GM18499 (cell line): ENCODE data around the gene PDE2A.
"Not testable (repeated sequence)": the region's sequence is repeated elsewhere in the genome, so short reads cannot be mapped to it uniquely, and the experiment has no call there.

Source experiments
- ATAC-seq: cut with Tn5 transposase; IDR thresholded peaks from one replicate; pipeline ENCODE4 v1.9.1; 2021; ENCODE audit warnings: moderate number of reproducible peaks; ENCODE audit not compliant: insufficient read depth, unreplicated experiment

The PDE2A gene

GRCh38 chr11:72582206-72583176 lies 91.7 kb downstream of the PDE2A start:
- no peak for ATAC-seq

GRCh38 chr11:72581067-72581466 lies 93.2 kb downstream of the PDE2A start:
- no peak for ATAC-seq

GRCh38 chr11:72580642-72580950 lies 93.6 kb downstream of the PDE2A start:
- no peak for ATAC-seq

- no peak for ATAC-seq
Observed at GRCh38 chr11:72579816-72580641, 94.2 kb downstream of the PDE2A start.

GRCh38 chr11:72578991-72579815 lies 95.0 kb downstream of the PDE2A start:
- no peak for ATAC-seq

GRCh38 chr11:72578566-72578965 lies 95.7 kb downstream of the PDE2A start:
- no peak for ATAC-seq

GRCh38 chr11:72578051-72578450 lies 96.2 kb downstream of the PDE2A start:
- no peak for ATAC-seq

- no peak for ATAC-seq
Observed at GRCh38 chr11:72577271-72577721, 96.9 kb downstream of the PDE2A start.

- ATAC-seq, result no peak
Observed at GRCh38 chr11:72576661-72577060, 97.6 kb downstream of the PDE2A start.

GRCh38 chr11:72576243-72576595 lies 98.0 kb downstream of the PDE2A start:
- ATAC-seq, result no peak

GRCh38 chr11:72575533-72576242 lies 98.5 kb downstream of the PDE2A start:
- ATAC-seq, result no peak

GRCh38 chr11:72574548-72575460 lies 99.4 kb downstream of the PDE2A start:
- ATAC-seq, result no peak

- ATAC-seq, result no peak
Observed at GRCh38 chr11:72573855-72574445, 100.3 kb downstream of the PDE2A start.

GRCh38 chr11:72573072-72573854 lies 101.0 kb downstream of the PDE2A start:
- no peak for ATAC-seq

GRCh38 chr11:72572540-72572939 lies 101.7 kb downstream of the PDE2A start:
- ATAC-seq, result not testable (repeated sequence)

GRCh38 chr11:72570893-72571661 lies 103.1 kb downstream of the PDE2A start:
- ATAC-seq, result no peak
